Effector CD4-positive, alpha-beta T cell (primary cell): Measurements from ENCODE around the gene ZNF792.
"Not testable (repeated sequence)": the region's sequence is repeated elsewhere in the genome, so short reads cannot be mapped to it uniquely, and the experiment has no call there.

Experiments
- DNase-seq: peaks from one replicate; pipeline ENCODE4 v3.0.0-alpha.2; 2020

ZNF792 gene

GRCh38 chr19:34998777-34999497 is 34.9 kb upstream of the ZNF792 start:
- DNase-seq = no peak

GRCh38 chr19:34998224-34998623 is 34.2 kb upstream of the ZNF792 start:
- DNase-seq = not testable (repeated sequence)

GRCh38 chr19:34997071-34997617 is 33.1 kb upstream of the ZNF792 start:
- DNase-seq = no peak

GRCh38 chr19:34995551-34995950 is 31.5 kb upstream of the ZNF792 start:
- no peak for DNase-seq

GRCh38 chr19:34994643-34995541 is 30.9 kb upstream of the ZNF792 start:
- DNase-seq = no peak

GRCh38 chr19:34994286-34994642 is 30.2 kb upstream of the ZNF792 start:
- DNase-seq = no peak

GRCh38 chr19:34992582-34992981 is 28.6 kb upstream of the ZNF792 start:
- not testable (repeated sequence) for DNase-seq

- DNase-seq = no peak
These were observed 27.7 kb upstream of the ZNF792 start for GRCh38 chr19:34991542-34992333.

GRCh38 chr19:34990578-34991192 is 26.7 kb upstream of the ZNF792 start:
- DNase-seq = no peak

- no peak for DNase-seq
These were observed 25.3 kb upstream of the ZNF792 start for GRCh38 chr19:34989298-34989697.

- DNase-seq = no peak
These were observed 24.1 kb upstream of the ZNF792 start for GRCh38 chr19:34988119-34988518.

GRCh38 chr19:34985249-34986022 is 21.4 kb upstream of the ZNF792 start:
- DNase-seq = no peak

GRCh38 chr19:34984287-34984686 is 20.3 kb upstream of the ZNF792 start:
- DNase-seq = no peak

- DNase-seq = no peak
These were observed 19.8 kb upstream of the ZNF792 start for GRCh38 chr19:34983786-34984185.

GRCh38 chr19:34982275-34982674 is 18.2 kb upstream of the ZNF792 start:
- DNase-seq = no peak

- no peak for DNase-seq
These were observed 16.0 kb upstream of the ZNF792 start for GRCh38 chr19:34979819-34980640.

GRCh38 chr19:34976611-34977010 is 12.6 kb upstream of the ZNF792 start:
- no peak for DNase-seq

- no peak for DNase-seq
These were observed 11.0 kb upstream of the ZNF792 start for GRCh38 chr19:34975056-34975455.

GRCh38 chr19:34974646-34975045 is 10.6 kb upstream of the ZNF792 start:
- no peak for DNase-seq

GRCh38 chr19:34972163-34972705 is 8.2 kb upstream of the ZNF792 start:
- no peak for DNase-seq
